AG20443 (cell line): Measurements from ENCODE around the gene SPATA20.

ENCODE experiments used
- DNase-seq: peaks from one replicate; pipeline ENCODE4 v3.0.0; 2012; ENCODE audit warnings: low spot score, mixed read lengths

The SPATA20 gene

DNA sequence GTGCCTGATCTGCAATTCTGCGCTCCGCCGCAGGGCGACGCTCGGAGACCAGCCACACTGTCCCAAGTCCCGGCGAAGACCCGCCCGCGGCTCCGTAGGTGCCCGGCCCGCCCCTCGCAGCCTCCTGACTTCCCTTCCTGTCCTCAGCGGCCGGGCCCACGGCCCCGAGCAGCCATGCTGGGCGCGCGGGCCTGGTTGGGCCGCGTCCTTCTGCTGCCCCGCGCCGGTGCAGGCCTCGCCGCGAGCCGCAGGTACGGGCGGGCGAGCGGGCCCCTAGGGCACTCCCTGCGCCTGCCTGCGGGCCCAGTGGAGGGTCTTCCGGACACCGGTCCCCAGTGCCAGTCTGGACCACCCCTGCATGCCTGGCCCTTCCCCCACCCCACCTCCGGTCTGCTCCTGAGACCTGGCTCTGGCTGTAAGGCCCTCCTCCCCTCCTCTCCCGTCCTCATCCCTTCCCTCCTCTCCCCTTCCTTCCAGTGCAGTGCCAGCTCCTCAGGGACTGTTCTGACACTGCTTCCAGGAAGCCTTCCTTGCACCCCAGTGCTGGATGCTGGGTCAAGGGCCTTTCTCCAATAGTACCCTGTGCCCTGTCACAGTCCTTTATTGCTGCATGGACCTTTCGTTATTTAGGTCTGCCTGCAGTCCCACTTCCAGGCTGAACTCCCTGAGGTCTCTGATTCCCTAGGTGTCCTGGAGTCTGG lies at the start of gene SPATA20:
Gene SPATA20, plus strand, starts transcription at position 140 of the 701 bp plus-strand sequence. Its CDS starts 35 bp downstream, at position 175.
- DNase-seq: peak; percentile 94

- no peak for DNase-seq
These were observed 48.7 kb upstream of the SPATA20 start for GRCh38 chr17:50498021-50498874.

GRCh38 chr17:50499270-50499669 lies 47.7 kb upstream of the SPATA20 start:
- DNase-seq: no peak

- DNase-seq: no peak
These were observed 47.3 kb upstream of the SPATA20 start for GRCh38 chr17:50499721-50500120.

- no peak for DNase-seq
These were observed 45.9 kb upstream of the SPATA20 start for GRCh38 chr17:50501054-50501453.

- DNase-seq: no peak
These were observed 44.5 kb upstream of the SPATA20 start for GRCh38 chr17:50502301-50502990.

DNA sequence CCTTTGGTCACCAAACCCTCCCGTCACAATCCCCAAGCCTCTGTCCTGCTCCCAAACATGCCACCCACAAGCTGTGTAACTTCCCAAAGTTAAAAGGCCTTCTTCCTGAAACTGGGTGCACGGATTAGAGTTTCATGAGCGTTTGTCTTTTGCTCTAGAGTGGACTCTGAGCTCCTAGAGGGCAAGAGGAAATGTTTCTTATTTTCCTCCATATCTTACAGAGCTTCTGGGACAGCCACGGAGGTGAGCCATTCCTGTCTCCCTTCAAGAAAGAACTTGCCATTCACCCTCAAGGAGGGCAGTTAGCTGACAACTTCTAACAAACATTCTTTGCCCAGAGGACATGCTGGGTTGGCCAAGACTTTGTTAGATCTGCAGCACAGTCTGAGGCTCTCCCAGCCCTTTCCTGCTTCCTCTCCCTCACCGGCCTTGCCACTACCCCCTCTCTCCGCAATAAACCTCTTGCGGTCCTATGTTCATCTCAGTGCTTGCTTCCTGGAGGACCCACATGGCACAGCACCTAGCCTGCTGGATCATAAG lies 41.3 kb upstream of the SPATA20 start:
- no peak for DNase-seq

GRCh38 chr17:50506298-50506697 lies 40.7 kb upstream of the SPATA20 start:
- no peak for DNase-seq

DNA sequence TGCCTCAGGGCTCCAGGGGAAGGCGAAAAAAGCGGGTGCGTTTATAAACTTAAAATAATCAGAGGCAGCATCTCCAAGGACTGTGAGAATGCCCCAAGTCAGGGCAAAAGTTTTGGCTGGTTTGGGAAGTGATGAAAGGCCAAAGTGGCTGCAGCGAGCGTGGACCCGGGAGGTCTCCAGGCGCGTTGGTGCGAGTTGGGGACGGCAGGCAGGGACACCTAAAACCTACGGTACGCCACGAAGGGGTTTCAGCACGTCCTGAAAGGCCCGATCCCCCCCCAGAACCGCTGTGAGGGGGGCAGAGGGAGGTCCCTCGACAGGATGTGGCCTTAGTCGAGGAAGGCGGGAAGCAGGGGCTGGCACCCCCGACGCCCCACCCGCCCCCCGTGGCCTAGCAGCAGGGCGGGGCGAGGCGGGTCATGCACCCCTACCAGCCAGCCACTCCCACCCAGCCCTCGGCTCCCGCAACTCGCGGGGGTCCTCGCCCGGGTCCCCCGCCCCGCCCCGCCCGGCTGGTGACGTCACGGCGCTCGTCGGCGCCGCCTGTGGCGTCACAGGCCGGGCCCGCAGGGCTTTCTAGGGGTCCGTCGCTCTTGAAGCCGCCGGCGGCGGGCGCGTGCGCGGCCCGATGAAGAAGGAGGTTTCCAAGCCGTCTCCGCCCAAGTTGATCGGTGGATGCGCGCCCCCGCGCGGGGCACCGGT lies 39.0 kb upstream of the SPATA20 start, which contains the start of gene MYCBPAP:
Gene MYCBPAP, plus strand, starts transcription at position 569 of the 702 bp plus-strand sequence. CDS start 236 bp downstream, outside the sequence.
- DNase-seq: peak; percentile 94

DNA sequence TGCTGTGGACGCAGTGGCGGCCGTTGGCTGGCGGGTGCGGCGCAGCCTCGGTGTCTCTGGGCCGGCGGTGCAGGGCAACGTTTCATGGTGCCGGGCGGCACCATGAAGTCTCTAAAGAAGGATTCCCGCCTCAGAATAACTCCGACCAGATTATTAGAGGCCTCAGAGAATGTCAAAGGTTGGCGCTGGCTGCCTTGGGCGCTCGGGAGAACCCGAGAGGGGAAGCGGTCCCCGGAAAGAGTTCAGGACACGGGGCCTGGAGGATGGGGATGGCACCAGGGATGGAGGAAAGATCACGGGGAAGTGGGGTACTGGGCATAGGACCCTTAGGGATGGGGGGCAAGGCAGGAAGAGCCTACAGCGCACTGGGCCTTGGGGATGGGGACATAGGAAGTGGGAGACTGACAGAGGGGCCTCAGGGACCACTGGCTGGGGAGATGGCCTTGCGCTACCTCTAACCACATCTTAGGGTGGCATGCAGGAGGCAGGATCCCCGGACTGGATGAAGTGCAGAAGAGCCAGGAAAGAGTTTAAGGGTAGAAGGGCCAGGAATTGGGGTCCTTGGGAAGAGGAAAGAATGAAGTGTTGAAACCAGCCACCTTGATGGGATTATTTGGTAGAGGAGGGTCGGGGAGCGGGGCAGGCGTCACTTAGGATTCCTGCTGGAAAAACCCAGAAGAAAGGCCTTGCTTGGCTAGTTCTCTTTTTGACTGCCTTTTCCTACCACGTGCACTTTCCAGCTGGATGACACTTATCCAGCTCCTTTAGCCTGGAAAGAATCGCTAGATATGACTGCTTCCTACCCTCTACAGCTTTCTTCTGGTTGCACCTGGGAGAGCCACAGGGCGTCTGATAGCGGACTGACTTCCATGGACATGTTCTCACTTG lies 38.2 kb upstream of the SPATA20 start:
- no peak for DNase-seq

DNA sequence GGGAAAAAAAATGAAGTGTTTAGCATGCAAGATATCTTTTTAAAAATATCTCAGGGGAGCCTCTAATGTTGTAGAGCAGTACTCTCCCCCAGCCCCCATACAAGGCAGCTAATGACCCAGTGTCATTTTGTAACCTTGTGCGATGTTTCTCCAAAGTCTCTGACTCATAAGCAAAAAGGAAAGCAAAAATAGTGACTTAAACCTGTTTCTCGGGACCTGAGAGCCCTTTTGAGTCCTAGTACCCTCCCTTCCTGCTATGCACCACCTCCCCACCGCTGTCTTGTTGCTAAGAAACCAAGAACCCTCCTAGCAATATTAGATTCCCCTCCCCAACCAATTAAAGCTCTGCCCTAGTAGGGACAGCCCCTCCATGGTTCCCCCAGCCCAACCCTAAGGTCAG lies 35.9 kb upstream of the SPATA20 start:
- no peak for DNase-seq

GRCh38 chr17:50513495-50513894 lies 33.5 kb upstream of the SPATA20 start:
- no peak for DNase-seq

GRCh38 chr17:50514388-50514787 lies 32.6 kb upstream of the SPATA20 start:
- no peak for DNase-seq

DNA sequence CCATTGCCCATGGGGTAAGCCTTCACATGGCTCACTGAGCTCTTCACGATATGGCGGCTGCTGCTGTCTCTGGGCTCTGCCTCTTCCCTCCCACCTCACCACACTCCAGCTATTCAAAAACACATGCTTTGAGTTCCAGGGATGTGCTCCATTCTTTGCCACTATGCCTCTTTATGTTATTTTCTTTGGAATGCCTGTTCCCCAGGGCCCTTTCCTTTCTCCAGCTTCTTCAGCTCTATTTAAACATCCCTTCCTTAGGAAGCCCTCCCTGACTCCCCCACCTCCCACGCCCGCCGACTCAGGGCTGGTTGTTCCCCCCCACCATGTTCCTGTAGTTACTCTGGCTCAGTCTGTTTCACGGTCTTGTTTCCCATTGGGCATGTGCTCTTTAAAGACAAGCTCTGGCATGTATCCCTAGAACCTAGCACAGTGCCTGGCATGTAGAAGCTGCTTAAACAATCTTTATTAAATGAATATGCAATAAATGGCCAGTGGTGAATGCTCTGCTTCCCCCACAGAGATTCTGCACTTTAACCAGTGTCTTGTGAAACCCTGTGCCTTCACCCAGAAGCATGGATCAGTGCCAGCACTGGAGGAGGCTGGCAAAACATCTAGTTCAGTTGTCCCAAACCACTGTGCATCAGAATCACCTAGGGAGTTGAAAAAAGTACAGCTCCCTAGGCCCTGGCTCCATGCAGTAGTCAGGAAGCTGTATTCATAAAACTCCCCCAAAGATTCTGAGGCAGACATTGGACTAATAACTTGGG lies 31.9 kb upstream of the SPATA20 start:
- peak; percentile 43 for DNase-seq

DNA sequence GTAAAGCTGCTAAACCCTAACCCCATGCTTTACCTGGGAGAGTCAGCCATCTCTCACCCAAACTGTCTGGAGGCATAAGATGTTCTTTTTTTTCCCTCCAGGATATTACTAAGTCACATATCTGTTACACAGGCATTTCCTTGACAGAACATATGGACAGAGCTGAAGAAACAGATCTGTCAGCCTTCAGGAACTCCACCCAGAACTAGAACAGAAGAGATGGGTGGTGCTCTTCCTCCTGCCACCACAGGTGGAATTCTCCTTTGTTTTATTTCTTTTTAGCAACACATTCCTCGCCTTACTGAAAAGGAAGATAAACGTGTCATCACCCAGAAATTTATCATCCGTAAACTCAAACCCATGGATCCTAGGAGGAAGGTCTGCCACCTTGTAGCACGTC lies 30.0 kb upstream of the SPATA20 start:
- no peak for DNase-seq

- no peak for DNase-seq
These were observed 29.2 kb upstream of the SPATA20 start for GRCh38 chr17:50517504-50518383.

DNA sequence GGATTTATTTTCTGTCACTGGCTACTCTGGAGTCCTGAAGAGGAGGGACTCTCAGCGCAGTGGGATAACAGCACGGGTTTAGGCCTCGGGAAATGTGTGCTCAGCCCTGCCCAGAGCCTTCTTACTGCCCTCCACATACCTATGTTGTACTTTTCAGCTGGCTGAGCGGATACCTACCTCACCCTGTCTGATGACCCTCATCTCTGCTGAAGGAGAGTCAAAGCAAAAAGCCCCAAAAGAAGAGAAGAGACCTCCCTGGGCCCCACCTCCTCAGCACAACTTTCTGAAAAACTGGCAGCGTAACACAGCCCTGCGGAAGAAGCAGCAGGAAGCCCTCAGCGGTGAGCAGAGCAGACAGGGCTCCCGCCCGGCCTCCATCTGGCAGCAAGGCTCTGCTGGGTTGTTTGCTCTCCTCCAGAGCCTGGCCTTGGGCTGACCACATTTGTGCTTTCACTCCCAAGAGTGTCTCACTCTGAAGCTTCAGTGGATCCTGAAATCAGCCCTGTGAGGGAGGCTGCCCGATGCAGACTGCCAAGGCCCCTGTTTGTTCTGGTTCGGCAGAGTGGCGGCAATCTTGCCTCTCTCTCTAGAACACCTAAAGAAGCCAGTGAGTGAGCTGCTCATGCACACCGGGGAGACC lies 28.5 kb upstream of the SPATA20 start:
- no peak for DNase-seq

DNA sequence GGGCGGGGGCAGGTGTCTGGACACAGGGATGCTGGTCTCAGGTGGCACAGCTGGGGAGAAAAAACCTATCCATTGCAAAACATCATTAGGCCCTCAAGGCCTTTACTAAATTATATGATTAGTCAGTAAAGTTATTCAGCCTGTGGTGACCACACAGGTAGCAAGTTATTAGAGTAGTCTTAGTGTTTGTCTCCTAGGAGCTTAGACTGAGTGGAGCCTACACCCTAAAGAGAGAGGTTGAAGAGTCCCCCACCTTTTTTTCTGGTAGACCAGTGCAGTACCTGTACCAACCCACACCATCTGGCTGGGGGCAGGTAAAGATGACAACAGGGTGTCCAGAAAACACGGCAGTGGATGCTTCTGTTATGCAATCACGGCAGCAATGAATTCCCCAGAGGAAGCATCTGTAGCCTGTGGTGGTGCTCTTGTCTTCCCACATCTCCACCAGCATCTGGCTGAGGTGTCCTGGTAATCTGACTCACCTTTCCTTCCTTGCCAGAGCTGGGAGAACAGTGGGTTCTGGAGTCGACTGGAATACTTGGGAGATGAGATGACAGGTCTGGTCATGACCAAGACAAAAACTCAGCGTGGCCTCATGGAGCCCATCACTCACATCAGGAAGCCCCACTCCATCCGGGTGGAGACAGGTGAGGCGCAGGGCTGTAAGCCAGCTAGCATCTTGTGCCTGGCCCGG lies 27.7 kb upstream of the SPATA20 start:
- no peak for DNase-seq
